Left ventricle myocardium superior (tissue), 1 donor: ENCODE data around the gene HEBP1. TPM values are rescaled to one million over a fixed set of nuclear protein-coding genes. Genes with fewer than 3 reads are reported as not detected.
A peak's percentile ranks its signal among the peaks of the same experiment; 100 is the strongest.

Experiments
- ATAC-seq: fragments of 200-7000 bp; cut with Tn5 transposase; one replicate; pipeline ENCODE4 v1.9.1; 2020; ENCODE audit warnings: mild to moderate bottlenecking, moderate library complexity
- DNase-seq: peaks from one replicate; pipeline ENCODE4 v3.0.0-alpha.2; 2020
- intact Hi-C: fragments of 100-400 bp; cut with micrococcal nuclease; formaldehyde crosslinking; loops from one replicate; pipeline ENCODE4 v1.11.0; 2022
- total RNA-seq: library from RNA; stranded (reverse); fragmentation: NEBNext Ultra II Directional; extraction: Animal tissue kit (Norgen Biotek cat#: 25700); gene quantifications from one replicate; pipeline ENCODE4 v1.2.1, GENCODE V29; 2021
- donor health status: DM: no; HTN: yes; CAD: no; lungs with severe emphysema.

Gene HEBP1
- total RNA-seq, 1 donor from 2014 or later: 68.3 TPM

DNA sequence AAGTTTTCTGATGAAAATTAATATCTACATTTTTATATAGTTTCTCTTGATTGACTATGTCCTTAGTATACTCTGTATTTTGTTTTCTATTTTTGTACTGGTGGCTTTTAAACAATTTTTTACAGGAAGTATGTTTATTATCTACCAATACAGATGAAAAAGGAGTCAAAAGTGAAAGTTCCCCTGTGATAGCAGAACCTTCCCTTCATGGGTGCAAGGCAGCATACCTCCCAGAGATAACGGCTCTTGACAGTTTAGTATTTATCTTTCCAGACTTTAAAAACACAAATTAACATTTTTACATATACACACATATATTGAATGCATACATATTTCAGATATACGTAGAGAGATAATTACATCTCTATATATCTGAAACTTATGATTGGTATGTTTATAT is 27.0 kb upstream of the HEBP1 start:
- intact Hi-C loops: no loop called here
- ATAC-seq (no peak), DNase-seq (no peak)

DNA sequence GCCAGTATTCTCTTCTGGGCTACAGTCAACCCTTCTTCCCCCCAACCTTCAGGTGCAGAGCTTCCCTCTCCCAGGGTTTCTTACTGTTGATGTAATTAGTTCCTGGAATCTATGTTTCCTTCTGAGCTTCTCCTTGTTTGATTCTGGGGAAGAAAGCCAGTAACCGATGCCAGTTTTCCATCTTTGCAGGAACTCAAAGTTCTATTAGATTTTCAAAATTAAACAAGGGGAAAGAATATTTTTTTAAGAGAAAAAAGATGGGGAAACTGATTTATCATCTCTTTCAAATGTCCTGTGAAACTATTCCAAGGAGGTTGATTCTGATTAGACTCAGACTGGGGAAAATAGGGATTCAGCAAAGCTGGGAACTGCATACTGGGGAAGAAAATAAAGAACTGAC is 26.2 kb upstream of the HEBP1 start:
- no peak for ATAC-seq
- intact Hi-C loops: no loop called here

DNA sequence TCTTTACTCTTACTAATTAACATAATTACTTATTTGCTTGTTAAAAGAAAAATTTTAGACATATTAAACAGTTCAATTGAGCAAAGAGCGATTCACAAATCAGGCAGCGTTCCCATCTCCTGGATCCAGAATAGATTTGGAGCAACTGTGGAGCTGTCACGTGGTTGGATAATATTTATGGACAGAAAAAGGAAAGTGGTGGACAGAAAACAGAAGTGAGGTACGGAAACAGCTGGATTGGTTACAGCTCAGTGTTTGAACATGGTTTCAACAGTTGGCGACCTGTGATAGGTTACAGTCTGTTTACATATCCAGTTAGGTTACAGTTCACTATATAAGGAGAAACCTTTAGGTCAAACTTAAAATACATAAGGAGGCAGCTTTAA is 24.5 kb upstream of the HEBP1 start:
- DNase-seq (no peak), ATAC-seq (no peak)
- intact Hi-C loops: no loop called here

More for the DNA sequence above, 26.2 kb upstream of the HEBP1 start:
- no peak for DNase-seq

DNA sequence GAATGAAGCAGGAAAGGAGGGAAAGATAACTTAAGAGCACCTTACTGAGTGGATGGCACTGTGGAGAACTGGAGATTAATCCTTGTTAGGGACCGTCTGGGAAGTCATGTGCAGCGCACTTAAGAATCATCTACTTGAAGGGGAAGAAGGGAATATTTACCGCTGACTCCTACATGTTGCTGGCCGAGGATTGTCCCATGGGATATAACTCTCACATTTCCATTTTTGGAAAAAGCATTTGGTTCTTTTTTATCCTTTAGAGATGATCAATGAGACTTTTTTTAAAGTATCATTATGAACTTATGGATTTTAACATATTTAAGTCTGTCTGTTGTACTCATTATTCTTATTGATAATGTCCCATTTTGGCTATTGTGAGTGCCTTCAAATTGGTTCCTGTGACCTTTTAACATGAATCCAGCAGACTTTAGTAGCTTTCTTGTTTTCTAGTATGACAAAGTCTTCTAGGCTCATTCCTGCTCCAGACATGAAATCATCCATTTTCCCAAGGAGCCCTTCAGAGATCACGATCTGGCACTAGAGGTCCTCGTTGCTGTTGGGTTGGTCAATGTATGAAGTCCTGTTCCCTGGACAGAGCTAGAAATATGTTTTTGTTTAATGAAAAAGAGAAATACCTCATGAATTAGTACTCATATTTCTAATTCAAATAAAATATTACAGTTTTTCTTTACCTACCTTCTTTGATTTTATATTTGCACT is 23.9 kb upstream of the HEBP1 start:
- DNase-seq (no peak), ATAC-seq (peak; percentile 36)
- intact Hi-C loops: no loop called here

DNA sequence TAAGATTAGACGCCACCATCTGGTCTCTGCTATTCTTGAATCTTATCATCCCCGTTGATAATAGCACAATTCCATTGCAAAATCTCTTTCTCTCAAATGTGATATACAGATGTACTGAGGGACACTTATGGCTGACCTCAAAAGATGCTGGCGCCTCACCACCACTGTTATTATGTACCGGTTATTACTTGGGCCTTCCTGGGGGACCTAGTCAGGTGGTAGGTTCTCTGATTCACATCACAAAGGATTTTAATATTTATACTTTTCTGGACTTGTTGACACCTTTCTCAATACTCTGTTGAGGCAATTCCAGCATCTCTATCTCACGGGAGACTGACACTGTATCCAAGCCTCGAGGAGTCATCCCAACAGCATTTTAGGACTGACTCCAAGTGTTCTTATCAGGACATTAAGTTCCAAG is 22.8 kb upstream of the HEBP1 start:
- no peak for DNase-seq
- intact Hi-C loops: no loop called here
- ATAC-seq: peak; percentile 63

DNA sequence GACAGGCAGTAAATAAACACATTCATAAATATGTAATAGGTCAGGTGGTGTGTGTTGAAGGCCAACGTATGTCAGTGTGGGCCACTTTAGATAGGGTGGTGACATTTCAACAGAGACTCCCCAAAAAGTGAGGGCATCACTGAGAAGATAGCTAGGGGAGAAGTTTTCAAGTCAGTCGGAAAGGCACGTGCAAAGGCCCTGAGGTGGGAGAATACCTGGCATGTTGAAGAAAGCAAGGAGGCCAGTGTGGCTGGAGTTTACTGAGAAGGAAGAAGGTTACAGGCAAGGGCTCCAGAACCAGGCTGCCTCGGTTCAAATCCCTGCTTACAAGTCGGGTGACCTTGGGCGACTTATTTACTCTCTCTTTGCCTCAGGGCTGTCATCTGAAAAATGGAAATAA is 11.0 kb upstream of the HEBP1 start:
- intact Hi-C loops: no loop called here
- ATAC-seq: no peak
- no peak for DNase-seq

DNA sequence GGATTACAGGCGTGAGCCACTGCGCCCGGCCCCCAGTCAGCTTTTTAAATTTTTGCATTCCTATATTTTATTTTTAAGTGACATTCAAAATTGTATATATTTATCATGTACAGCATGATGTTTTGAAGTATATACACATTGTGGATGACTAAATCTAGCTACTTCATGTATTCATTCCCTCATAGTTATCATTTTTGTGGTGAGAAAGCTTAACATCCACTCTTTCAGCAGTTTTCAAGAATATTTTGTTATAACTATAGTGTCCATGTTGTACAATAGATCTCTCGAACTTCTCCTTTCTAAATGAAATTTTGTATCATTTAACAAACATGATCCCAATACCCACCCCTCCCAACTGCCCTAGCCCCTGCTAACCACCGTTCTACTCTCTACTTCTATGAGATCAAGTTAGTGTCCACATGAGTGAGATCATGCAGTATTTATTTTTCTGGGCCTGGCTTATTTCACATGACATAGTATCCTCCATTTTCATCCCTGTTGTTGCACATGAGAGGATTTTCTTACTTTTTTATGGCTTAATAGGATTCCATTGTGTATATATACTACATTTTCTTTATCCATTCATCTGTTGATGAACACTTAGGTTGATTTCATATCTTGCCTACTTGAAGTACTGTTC is 8.8 kb upstream of the HEBP1 start:
- DNase-seq: no peak
- ATAC-seq: no peak
- intact Hi-C loops: no loop called here

DNA sequence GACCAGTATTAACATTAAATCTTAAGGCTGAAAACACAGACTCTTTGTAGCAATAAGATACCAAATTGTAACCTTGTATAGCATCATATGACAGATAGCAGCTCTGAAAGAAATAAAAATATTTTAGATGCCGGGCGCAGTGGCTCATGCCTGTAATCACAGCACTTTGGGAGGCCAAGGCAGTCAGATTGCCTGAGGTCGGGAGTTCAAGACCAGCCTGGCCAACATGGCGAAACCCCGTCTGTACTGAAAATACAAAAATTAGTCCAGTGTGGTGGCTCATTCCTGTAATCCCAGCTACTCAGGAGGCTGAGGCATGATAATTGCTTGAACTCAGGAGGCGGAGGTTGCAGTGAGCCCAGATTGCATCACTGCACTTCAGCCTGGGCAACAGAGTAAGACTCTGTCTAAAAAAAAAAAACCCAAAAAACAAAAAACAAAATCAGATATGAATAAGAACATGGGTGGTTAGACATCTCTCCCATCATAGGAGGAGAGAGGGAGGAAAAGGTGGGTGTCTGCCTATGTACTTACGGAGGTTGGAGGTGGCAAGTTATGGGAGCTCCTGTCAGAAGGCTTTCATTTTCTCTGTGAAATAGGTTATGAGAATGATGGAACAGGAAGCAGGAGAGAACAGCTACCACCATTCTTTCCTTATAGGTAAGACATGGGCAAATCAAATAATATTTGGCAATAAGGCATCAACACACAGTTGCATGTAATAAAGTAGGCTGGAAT is 7.6 kb upstream of the HEBP1 start:
- intact Hi-C loops: no loop called here
- DNase-seq (no peak), ATAC-seq (no peak)

DNA sequence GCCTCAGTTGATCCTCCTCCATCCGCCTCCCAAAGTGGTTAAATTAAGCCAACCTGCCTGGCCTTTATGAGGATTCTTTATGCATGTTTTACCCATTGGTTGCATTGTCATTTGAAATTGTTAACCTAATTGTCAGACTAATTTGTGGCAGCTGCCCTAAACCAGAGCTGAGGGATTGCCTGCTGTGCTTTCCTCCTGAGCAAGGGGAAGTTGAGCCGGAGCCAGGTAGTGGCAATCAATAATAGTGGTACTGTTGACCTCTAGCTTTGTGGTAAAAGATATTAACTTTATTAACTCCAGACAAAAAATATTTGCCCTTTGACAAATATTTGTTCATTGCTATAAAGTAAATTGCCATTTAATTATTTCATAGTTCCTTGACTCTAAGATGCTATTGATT is 5.6 kb upstream of the HEBP1 start:
- no peak for DNase-seq
- intact Hi-C loops: no loop called here
- ATAC-seq: no peak

DNA sequence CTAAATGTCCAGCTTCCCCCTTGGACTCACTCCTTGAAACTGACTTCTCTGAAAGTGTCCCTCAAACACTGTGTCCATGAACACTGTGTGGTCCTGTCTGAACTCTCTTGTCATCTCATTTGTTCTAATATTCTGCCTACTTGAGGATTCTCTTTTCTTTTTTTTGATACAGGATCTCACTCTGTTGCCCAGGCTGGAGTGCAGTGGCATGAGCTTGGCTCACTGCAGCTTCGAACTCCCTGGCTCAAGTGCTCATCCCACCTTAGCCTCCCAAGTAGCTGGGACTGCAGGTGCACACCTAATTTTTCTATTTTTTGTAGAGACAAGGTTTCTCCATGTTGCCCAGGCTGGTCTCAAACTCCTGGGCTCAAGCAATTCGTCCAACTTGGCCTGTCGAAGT is 4.9 kb upstream of the HEBP1 start:
- ATAC-seq: no peak
- no peak for DNase-seq
- intact Hi-C loops: no loop called here

DNA sequence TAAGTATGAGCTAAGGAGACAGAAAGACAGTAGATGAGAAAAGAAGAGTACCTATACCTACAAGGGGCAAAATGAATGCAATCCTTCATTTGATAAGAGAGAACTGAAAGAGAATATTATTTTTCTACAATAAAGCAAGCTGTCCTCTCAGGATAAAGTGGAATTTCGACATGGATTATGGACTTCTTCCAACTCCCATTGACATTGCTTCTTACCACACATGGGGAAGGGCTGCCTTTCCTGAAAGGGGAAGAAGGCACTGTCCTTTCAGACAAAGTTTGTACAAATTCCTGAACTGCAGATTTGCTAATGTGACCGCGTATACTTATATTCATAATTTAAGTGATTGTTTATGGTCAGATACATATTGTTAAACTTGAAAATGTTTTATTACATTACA is 4.3 kb upstream of the HEBP1 start:
- DNase-seq (no peak), ATAC-seq (no peak)
- intact Hi-C loops: no loop called here

DNA sequence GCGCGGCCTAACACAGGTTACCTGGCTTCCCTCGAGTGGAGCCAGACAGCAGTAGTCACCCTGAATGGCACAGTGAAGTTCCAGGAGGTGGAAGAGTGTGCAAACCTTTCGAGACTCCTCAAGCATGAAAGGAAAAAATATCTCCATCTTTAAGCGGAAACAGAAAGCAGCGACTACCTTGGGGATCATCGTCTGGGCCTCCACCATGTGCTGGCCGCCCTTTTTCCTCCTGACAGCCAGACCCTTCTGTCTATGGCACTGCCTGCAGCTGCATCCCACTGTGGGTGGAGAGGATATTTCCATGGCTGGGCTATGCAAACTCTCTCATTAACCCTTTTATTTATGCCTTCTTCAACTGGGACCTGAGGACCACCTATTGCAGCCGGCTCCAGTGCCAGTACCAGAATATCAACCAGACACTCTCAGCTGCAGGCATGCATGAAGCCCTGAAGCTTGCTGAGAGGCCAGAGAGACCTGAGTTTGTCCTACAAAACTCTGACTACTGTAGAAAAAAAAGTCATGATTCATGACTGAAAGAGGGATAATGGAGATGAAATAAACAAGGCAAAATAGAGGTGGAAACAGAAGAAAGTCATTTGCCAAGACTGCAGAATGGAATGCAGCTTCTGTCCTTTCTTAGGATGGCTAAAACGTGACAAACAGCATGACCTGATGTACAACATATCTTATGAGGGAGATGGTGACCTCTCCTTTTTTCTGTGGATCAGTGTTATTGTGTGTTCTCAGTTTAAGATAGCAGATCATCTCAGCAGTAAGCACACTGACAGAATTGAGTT is 2.4 kb upstream of the HEBP1 start:
- no peak for DNase-seq
- intact Hi-C loops: no loop called here
- no peak for ATAC-seq

DNA sequence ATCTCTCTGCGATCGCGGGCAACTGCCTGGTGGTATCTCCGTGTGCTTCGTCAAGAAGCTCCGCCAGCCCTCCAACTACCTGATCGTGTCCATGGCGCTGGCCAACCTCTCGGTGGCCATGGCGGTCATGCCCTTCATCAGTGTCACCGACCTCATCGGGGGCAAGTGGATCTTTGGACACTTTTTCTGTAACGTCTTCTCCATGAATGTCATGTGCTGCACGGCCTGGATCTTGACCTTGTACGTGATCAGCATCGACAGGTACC is 1.6 kb upstream of the HEBP1 start:
- DNase-seq: no peak
- intact Hi-C loops: no loop called here

DNA sequence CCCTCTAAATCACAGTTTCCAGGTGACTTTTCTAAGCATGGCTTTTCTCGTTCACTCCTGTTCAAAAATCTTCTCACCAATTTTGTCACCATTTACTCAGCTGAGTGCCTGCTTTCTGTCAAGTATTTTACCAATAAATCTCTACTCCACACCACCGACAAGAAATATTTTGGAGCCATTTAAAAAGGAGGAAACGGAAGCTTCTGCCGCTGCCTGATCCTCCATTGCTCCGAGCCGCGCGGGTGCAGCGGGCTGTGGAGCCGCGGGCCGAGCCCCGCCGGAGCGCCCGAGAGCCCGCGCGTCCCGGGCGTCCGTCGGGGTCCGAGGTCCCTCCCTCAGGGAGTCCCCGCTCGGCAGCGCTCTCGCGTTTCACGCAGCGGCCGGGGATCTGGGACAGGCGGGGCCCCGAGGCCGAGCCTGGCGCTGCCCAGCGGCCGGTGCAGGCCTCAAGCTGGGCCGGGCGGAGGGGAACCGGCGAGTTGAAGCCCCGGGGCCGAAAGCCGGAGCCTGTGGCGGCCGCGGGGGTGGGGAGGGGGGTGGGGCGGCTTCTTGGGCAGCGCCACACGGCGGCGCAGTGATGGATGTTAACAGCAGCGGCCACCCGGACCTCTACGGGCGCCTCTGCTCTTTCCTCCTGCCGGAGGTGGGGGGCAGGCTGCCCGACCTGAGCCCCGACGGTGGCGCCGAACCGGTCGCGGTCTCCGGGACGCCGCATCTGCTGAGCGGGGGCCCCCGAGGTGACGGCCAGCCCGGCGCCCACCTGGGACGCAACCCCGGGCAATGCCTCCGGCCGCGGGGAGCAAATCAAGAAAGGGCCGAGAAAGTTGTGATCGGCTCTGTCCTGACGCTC is 1.1 kb upstream of the HEBP1 start:
- DNase-seq (peak; percentile 79), ATAC-seq (peak; percentile 54)
- intact Hi-C loops: no loop called here

More for the DNA sequence above, 1.6 kb upstream of the HEBP1 start:
- no peak for ATAC-seq

DNA sequence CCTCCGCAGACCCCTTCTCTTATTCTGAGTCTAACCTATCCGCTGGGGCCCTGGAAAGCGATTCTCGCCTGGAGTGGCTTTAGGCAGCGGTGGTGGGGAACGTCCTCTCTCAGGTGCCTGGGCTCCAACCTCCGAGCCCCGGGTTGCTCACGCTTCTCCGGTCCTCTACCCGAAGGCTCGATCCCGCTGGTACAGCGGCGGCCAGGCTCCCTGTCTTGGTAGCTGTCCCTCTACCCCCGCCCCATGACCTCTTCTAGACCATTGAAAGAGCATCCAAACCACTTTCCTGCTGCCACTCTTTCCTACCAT is 505 bp upstream of the HEBP1 start:
- DNase-seq (no peak), ATAC-seq (peak; percentile 37)
- intact Hi-C loops: no loop called here

DNA sequence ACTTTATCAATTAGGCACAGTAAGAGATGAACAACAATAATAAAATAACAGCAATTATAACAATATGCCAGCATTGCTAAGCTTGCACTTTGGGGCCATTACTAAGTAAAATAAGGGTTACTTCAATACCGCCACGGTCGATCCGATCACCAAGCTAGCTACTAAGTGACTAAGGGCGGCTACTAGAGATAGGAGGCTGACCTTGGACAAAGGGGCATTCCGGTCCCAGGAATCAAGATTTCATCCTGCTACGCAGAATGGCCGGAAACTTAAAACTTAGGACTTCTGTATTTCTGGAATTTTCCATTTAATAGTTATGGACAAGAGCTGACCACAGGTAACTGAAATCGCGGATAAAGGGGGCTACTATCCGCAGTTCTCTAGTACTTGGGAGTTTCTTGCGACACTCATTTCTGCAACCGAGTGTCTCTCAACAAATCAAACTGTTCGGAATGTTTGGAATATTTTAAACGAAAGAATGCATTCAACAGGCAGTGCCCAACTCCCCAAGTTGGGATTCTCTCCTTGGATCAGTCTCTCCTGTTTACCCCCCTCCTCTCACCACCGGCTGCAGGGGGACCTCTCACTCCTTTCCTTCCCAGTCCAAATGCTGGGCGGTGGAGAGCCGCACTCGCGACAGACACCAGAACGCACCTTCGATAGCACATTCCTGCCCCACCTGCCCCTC is 650 bp downstream of the HEBP1 start:
- intact Hi-C loops: no loop called here
- ATAC-seq (peak; percentile 6), DNase-seq (no peak)

DNA sequence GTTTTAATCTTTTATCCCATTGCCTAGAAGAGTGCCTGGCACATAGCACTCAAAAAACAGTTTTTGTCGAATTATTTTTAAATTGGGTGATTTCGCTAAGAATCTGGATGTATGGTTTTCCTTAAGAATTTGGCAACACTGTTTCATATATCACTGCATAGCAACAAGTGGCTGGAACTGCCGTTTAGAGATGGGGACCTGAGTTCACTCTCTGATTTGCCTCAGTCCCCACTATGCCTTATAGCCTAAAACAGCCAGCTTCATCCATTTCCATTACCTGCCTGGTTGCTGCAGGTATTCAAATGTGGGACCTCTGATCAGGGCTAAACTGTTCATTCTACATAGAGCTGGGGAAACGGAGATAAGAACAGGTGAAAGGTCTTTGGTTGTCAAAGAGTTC is 1.8 kb downstream of the HEBP1 start:
- ATAC-seq: no peak
- intact Hi-C loops: no loop called here
- DNase-seq: no peak

DNA sequence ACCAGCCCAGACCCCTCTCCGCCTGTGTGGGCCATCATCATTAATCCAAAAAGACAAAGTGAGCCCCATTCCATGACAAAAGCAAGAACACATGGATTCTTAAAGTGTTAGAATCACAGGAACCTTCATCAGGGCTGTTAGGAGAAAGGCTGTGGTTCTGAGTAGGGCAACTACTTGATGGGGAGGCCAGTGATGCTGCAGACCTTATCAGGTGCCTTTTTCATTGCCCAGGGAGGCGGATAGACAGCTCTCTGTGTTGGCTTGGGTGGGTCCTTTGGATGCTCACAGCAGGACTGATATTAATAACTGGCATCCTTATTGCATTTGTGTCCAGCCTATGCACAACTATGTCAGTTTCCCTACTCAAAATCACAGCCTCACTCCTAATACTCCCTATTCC is 2.3 kb downstream of the HEBP1 start:
- intact Hi-C loops: no loop called here
- DNase-seq: no peak
- ATAC-seq: no peak

DNA sequence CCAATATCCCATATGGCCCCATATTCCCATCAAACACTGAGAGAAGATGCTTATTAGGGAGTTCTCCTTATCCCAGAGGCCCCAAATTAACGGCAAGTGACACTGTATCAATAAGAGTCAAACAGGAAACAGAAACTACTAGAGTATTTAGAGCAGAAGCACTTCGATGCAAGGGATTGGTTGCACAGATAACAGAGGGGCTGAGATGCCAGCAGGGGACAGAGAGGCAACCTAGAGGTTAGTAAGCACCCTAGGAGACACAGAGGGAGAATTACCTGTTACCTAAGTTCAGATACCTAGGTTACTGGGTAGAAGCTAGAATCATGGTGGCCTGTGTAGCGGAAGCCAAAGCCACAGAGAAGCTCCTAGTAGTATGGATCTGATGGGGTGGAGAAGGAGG is 2.9 kb downstream of the HEBP1 start:
- no peak for DNase-seq
- intact Hi-C loops: no loop called here
- ATAC-seq: no peak
